GM23248 (cell line): ENCODE results near the gene RIPOR3. TPM values are rescaled to one million over a fixed set of nuclear protein-coding genes. Genes with fewer than 3 reads are reported as not detected.

Source experiments
- DNase-seq: peaks from one replicate; pipeline ENCODE4 v3.0.0-alpha.2; 2015
- H2AFZ ChIP-seq: fragments of 200-600 bp; sonication (generic); 2 replicates; pipeline ENCODE4 v1.6.1; 2016; ENCODE audit warnings: antibody characterized with exemption
- H3F3A ChIP-seq: fragments of 200-600 bp; sonication (generic); 2 replicates; pipeline ENCODE4 v1.6.1; 2016; ENCODE audit warnings: mild to moderate bottlenecking, antibody characterized with exemption, mixed run types; ENCODE audit not compliant: insufficient read depth
- H3K27ac ChIP-seq: fragments of 200-600 bp; sonication (generic); 2 replicates; pipeline ENCODE4 v1.5.1; 2016; ENCODE audit warnings: mild to moderate bottlenecking
- H3K27me3 ChIP-seq: fragments of 200-600 bp; sonication (generic); replicated peaks from 2 replicates; pipeline ENCODE4 v1.6.1; 2016; ENCODE audit warnings: mild to moderate bottlenecking; ENCODE audit not compliant: insufficient read depth
- H3K36me3 ChIP-seq: fragments of 200-600 bp; sonication (generic); 2 replicates; pipeline ENCODE4 v1.6.1; 2016; ENCODE audit warnings: low read depth, mild to moderate bottlenecking
- H3K4me1 ChIP-seq: fragments of 200-600 bp; sonication (generic); 2 replicates; pipeline ENCODE4 v1.6.1; 2016; ENCODE audit warnings: mild to moderate bottlenecking; ENCODE audit not compliant: insufficient read depth
- H3K4me2 ChIP-seq: fragments of 200-600 bp; sonication (generic); one replicate; pipeline ENCODE4 v1.6.1; 2016; ENCODE audit warnings: mild to moderate bottlenecking; ENCODE audit not compliant: unreplicated experiment
- H3K4me3 ChIP-seq: fragments of 200-600 bp; sonication (generic); 2 replicates; pipeline ENCODE4 v1.5.1; 2016; ENCODE audit warnings: mild to moderate bottlenecking
- H3K79me2 ChIP-seq: fragments of 200-600 bp; sonication (generic); 2 replicates; pipeline ENCODE4 v1.6.1; 2016; ENCODE audit warnings: mild to moderate bottlenecking; ENCODE audit not compliant: insufficient read depth
- H3K9ac ChIP-seq: fragments of 200-600 bp; sonication (generic); 2 replicates; pipeline ENCODE4 v1.6.1; 2016; ENCODE audit warnings: mild to moderate bottlenecking
- H3K9me2 ChIP-seq: fragments of 200-600 bp; sonication (generic); 2 replicates; pipeline ENCODE4 v1.6.1; 2016; ENCODE audit warnings: mixed run types, mild to moderate bottlenecking, moderate library complexity; ENCODE audit not compliant: insufficient read depth
- H3K9me3 ChIP-seq: fragments of 200-600 bp; sonication (generic); one replicate; pipeline ENCODE4 v1.6.1; 2017; ENCODE audit warnings: low read depth
- H4K20me1 ChIP-seq: fragments of 200-600 bp; sonication (generic); 2 replicates; pipeline ENCODE4 v1.6.0; 2016; ENCODE audit not compliant: insufficient read depth
- EZH2 ChIP-seq: fragments of 200-600 bp; sonication (generic); IDR thresholded peaks from 2 replicates; pipeline ENCODE4 v1.6.1; 2018; ENCODE audit warnings: antibody characterized with exemption, mild to moderate bottlenecking; ENCODE audit not compliant: insufficient read depth, poor library complexity, severe bottlenecking
- EZH2phosphoT487 ChIP-seq: fragments of 200-600 bp; sonication (generic); IDR thresholded peaks from 2 replicates; pipeline ENCODE4 v1.6.1; 2018; ENCODE audit warnings: antibody characterized with exemption, moderate library complexity, mild to moderate bottlenecking, low read depth; ENCODE audit not compliant: insufficient read depth
- WGBS, 2 experiments: methylation state at CpG; one replicate each; pipeline ENCODE4 v1.1.6; 2015 to 2017; ENCODE audit warnings: low lambda C conversion rate in 2 of 2, low coverage in 1 of 2; ENCODE audit errors: missing lambda C conversion rate in 2 of 2; 5-methylcytosine and 5-hydroxymethylcytosine counted together
- in situ Hi-C: fragments of 300-500 bp; cut with MboI; formaldehyde crosslinking; loops from 2 replicates; pipeline ENCODE4 v1.15.0; 2020
- polyA plus RNA-seq: library from polyadenylated mRNA; unstranded; fragments of >200 nt; fragmentation: Nextera tagmentation; extraction: Ambion mirVana; gene quantifications from 2 replicates; pipeline ENCODE4 v1.2.1, GENCODE V29; 2016
- total RNA-seq: library from RNA; depleted of rRNA; stranded (reverse); fragments of >200 nt; shearing (Covaris generic); gene quantifications from 2 replicates; pipeline ENCODE4 v1.2.3, GENCODE V29; 2014; rRNA removed

Gene RIPOR3, protein sequence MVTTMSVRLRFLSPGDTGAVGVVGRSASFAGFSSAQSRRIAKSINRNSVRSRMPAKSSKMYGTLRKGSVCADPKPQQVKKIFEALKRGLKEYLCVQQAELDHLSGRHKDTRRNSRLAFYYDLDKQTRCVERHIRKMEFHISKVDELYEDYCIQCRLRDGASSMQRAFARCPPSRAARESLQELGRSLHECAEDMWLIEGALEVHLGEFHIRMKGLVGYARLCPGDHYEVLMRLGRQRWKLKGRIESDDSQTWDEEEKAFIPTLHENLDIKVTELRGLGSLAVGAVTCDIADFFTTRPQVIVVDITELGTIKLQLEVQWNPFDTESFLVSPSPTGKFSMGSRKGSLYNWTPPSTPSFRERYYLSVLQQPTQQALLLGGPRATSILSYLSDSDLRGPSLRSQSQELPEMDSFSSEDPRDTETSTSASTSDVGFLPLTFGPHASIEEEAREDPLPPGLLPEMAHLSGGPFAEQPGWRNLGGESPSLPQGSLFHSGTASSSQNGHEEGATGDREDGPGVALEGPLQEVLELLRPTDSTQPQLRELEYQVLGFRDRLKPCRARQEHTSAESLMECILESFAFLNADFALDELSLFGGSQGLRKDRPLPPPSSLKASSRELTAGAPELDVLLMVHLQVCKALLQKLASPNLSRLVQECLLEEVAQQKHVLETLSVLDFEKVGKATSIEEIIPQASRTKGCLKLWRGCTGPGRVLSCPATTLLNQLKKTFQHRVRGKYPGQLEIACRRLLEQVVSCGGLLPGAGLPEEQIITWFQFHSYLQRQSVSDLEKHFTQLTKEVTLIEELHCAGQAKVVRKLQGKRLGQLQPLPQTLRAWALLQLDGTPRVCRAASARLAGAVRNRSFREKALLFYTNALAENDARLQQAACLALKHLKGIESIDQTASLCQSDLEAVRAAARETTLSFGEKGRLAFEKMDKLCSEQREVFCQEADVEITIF
- 0.76 TPM in 1 of 2 replicates, not detected in the other for total RNA-seq
- 0.49 TPM in 2 replicates for polyA plus RNA-seq

GRCh38 chr20:50690650-50691572, at the start of gene RIPOR3:
Gene RIPOR3, minus strand, starts transcription at chr20:50691542. Its CDS starts 414 bp downstream, at chr20:50691128.
- peak within 1 kb of the TSS; percentile 86 for H2AFZ ChIP-seq
- H3K27ac ChIP-seq: no peak within 1 kb of the TSS
- peak within 1 kb of the TSS; percentile 68 for H3K4me2 ChIP-seq
- peak within 1 kb of the TSS; percentile 66 for H3K4me3 ChIP-seq
- no peaks in the 10 kb centered on the region for H3K9me2 ChIP-seq
- no peaks in the 10 kb centered on the region for H3K36me3 ChIP-seq
- no peaks in the 10 kb centered on the region for H3K79me2 ChIP-seq
- 6 to 9% methylated on average over 32 to 38 of the region's 42 CpGs for WGBS, 2 experiments
- H3K9ac ChIP-seq: peak within 1 kb of the TSS; percentile 68
- DNase-seq: peak; percentile 60
- H4K20me1 ChIP-seq: no peaks in the 10 kb centered on the region
- peaks cover 15% of the 10 kb centered on the region for H3F3A ChIP-seq
- TF ChIP-seq EZH2 (no peak), EZH2phosphoT487 (no peak)
- H3K4me1 ChIP-seq: peaks cover 36% of the 10 kb centered on the region
- H3K9me3 ChIP-seq: no peaks in the 10 kb centered on the region
- in situ Hi-C loops: no loop called here
- H3K27me3 ChIP-seq: no peaks in the 10 kb centered on the region

DNA sequence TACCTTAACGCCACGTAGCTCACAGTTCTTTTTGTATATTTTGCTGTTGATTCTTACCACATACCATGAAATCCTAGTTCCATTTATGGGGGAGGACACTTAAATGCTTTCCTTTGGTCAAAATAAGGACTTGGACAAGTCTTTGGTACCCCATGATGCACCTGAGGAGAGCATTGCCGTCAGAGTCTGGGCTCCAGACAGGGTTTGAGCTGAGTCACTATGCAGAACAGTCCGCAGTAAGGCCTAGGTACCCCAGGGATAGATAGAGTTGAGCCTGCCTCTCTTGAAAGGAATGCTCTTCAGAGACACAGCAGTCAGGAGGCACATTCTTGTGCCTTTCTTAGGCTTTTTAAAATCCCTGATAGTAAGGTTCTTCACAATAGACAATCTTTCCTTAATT, 46.0 kb upstream of the RIPOR3 start:
- Histone ChIP-seq H3K9me2 (no peaks in the 10 kb centered on the region), H3K27ac (no peak overlapping the region), H3K79me2 (no peaks in the 10 kb centered on the region), H3K9me3 (no peaks in the 10 kb centered on the region), H3K4me3 (no peak overlapping the region), H4K20me1 (no peaks in the 10 kb centered on the region), H2AFZ (no peak overlapping the region), H3K4me1 (peaks cover 13% of the 10 kb centered on the region), H3K4me2 (no peak overlapping the region), H3K9ac (no peak overlapping the region), H3F3A (peaks cover 14% of the 10 kb centered on the region; the same call in 1 of the 2 replicates), H3K27me3 (no peaks in the 10 kb centered on the region), H3K36me3 (no peaks in the 10 kb centered on the region)
- in situ Hi-C loops: loop anchor here (25.0 kb wide), 1 partner anchor 550 kb away; the partner anchor contains the start of gene CEBPB
- TF ChIP-seq EZH2 (no peak), EZH2phosphoT487 (no peak)
- WGBS, 2 experiments: 94 to 99% methylated on average over 4 of the region's 4 CpGs
- no peak for DNase-seq

DNA sequence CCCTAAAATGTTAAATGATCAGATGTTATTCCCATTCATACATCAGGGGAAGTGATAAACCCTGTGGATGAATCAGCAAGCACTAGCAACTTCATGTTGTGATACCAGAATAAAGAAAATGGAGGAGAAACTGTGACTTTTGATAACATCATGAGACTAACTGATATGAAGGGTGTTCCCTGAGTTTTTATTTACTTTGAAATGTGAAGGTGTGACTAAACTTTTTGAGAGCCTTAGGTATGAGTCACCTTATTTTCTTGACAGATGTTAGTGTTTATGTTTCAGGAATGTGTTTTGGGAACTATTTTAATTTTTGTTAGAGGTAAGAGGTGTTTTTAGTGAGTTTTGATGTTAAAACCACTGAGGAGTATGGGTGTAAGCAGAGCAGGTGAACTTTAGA, 44.5 kb upstream of the RIPOR3 start:
- Histone ChIP-seq H3F3A (peaks cover 14% of the 10 kb centered on the region; the same call in 1 of the 2 replicates), H3K9ac (no peak overlapping the region), H3K36me3 (no peaks in the 10 kb centered on the region), H3K9me3 (no peaks in the 10 kb centered on the region), H3K9me2 (no peaks in the 10 kb centered on the region), H3K27ac (no peak overlapping the region), H3K79me2 (no peaks in the 10 kb centered on the region), H2AFZ (no peak overlapping the region), H4K20me1 (no peaks in the 10 kb centered on the region), H3K27me3 (no peaks in the 10 kb centered on the region), H3K4me1 (peaks cover 6% of the 10 kb centered on the region; the same call in 1 of the 2 replicates), H3K4me2 (no peak overlapping the region), H3K4me3 (no peak overlapping the region)
- DNase-seq: peak; percentile 19
- in situ Hi-C loops: loop anchor here (25.0 kb wide), 1 partner anchor 549 kb away; the partner anchor contains the start of gene CEBPB
- TF ChIP-seq EZH2 (no peak), EZH2phosphoT487 (no peak)
